Measurements from ENCODE around the gene ADGRG6. TPM values are rescaled to one million over a fixed set of nuclear protein-coding genes. Genes with fewer than 3 reads are reported as not detected.

The ADGRG6 gene
- total and polyA plus RNA-seq, 12 donors: 0.72 to 24.6 (median 5.3) TPM

- Histone ChIP-seq H3K4me1 (replicated peaks in 1 of 2) (no peaks in the 10 kb centered on the region), H3K27me3 (no peaks in the 10 kb centered on the region), H3K27ac (no peak overlapping the region), H3K36me3 (replicated peaks in 1 of 2) (no peaks in the 10 kb centered on the region), H3K4me3 (no peak overlapping the region), H3K9me3 (replicated peaks in 1 of 3) (no peaks in the 10 kb centered on the region)
- DNase-seq: no peak
- WGBS, 4 donors: 74 to 83% (median 77%) methylated on average over 3 of the region's 3 CpGs
- intact Hi-C loops (cut with DNase I): no loop called here
- TF ChIP-seq CTCF (IDR thresholded peaks at IDR 0.05) (no peak), POLR2A (IDR thresholded peaks at IDR 0.05) (no peak)
Observed at GRCh38 chr6:142321451-142321850, 19.6 kb downstream of the ADGRG6 start.

- no peaks in the 10 kb centered on the region for H3K27me3 ChIP-seq
- 82 to 92% (median 87%) methylated on average over 5 of the region's 5 CpGs for WGBS, 4 donors
- H3K36me3 ChIP-seq (replicated peaks in 1 of 2): no peaks in the 10 kb centered on the region
- no peak for DNase-seq
- H3K27ac ChIP-seq: no peak overlapping the region
- TF ChIP-seq CTCF (IDR thresholded peaks at IDR 0.05): no peak
- TF ChIP-seq POLR2A (IDR thresholded peaks at IDR 0.05): no peak
- no peak overlapping the region for H3K4me3 ChIP-seq
- H3K9me3 ChIP-seq (replicated peaks in 1 of 3): no peaks in the 10 kb centered on the region
- intact Hi-C loops (cut with DNase I): no loop called here
- H3K4me1 ChIP-seq (replicated peaks in 1 of 2): no peaks in the 10 kb centered on the region
Observed at GRCh38 chr6:142322066-142322465, 20.3 kb downstream of the ADGRG6 start.

- no peaks in the 10 kb centered on the region for H3K27me3 ChIP-seq
- no peak overlapping the region for H3K27ac ChIP-seq
- no peak overlapping the region for H3K4me3 ChIP-seq
- no peaks in the 10 kb centered on the region for H3K9me3 ChIP-seq (replicated peaks in 1 of 3)
- no peaks in the 10 kb centered on the region for H3K36me3 ChIP-seq (replicated peaks in 1 of 2)
- TF ChIP-seq POLR2A (IDR thresholded peaks at IDR 0.05): no peak
- no peak for TF ChIP-seq CTCF (IDR thresholded peaks at IDR 0.05)
- intact Hi-C loops (cut with DNase I): no loop called here
- H3K4me1 ChIP-seq (replicated peaks in 1 of 2): no peaks in the 10 kb centered on the region
- DNase-seq: no peak
Observed at GRCh38 chr6:142322504-142323198, 20.8 kb downstream of the ADGRG6 start.

GRCh38 chr6:142323377-142323776, 21.6 kb downstream of the ADGRG6 start:
- DNase-seq: no peak
- TF ChIP-seq POLR2A (IDR thresholded peaks at IDR 0.05) (no peak), CTCF (IDR thresholded peaks at IDR 0.05) (no peak)
- Histone ChIP-seq H3K27ac (no peak overlapping the region), H3K9me3 (replicated peaks in 1 of 3) (no peaks in the 10 kb centered on the region), H3K4me3 (no peak overlapping the region), H3K27me3 (no peaks in the 10 kb centered on the region), H3K36me3 (replicated peaks in 1 of 2) (no peaks in the 10 kb centered on the region), H3K4me1 (replicated peaks in 1 of 2) (no peaks in the 10 kb centered on the region)
- intact Hi-C loops (cut with DNase I): no loop called here
- WGBS, 4 donors: 81 to 88% (median 85%) methylated on average over 6 of the region's 6 CpGs
